K562 (cell line): ENCODE data around the gene GANAB. TPM values are rescaled to one million over a fixed set of nuclear protein-coding genes. Genes with fewer than 3 reads are reported as not detected.

Experiments used
- ADNP ChIP-seq: fragments of 200-800 bp; sonication (Bioruptor generic); IDR thresholded peaks from 2 replicates; pipeline ENCODE4 v1.6.1; 2016; ENCODE audit warnings: missing genetic modification characterization, missing compliant biosample characterization
- E2F3 ChIP-seq: fragments of 250-450 bp; sonication (Bioruptor Pico); IDR thresholded peaks from 2 replicates; pipeline ENCODE4 v1.4.0; 2020; ENCODE audit warnings: mild to moderate bottlenecking
- FOXK1 ChIP-seq: sonication (generic); formaldehyde crosslinking; IDR thresholded peaks from 2 replicates; pipeline ENCODE4 v1.8.0; 2022; ENCODE audit warnings: missing genetic modification reagents, mild to moderate bottlenecking, borderline replicate concordance
- HEY1 ChIP-seq: fragments of 250-450 bp; sonication (Bioruptor Pico); IDR thresholded peaks from 2 replicates; pipeline ENCODE4 v1.5.0; 2020; ENCODE audit warnings: mild to moderate bottlenecking, moderate library complexity, borderline replicate concordance
- KDM2B ChIP-seq: fragments of 250-450 bp; sonication (Bioruptor Pico); IDR thresholded peaks from 2 replicates; pipeline ENCODE4 v1.8.0; 2021; ENCODE audit warnings: mild to moderate bottlenecking, moderate library complexity
- LCOR ChIP-seq: sonication (generic); formaldehyde crosslinking; IDR thresholded peaks from 2 replicates; pipeline ENCODE4 v1.8.0; 2022; ENCODE audit warnings: mild to moderate bottlenecking, missing genetic modification reagents
- MCM3 ChIP-seq: fragments of 450-650 bp; IDR thresholded peaks from 2 replicates; pipeline ENCODE4 v1.6.1; 2016
- NONO ChIP-seq, 2 experiments: fragments of 200-400 bp in 1 of 2; fragments of 450-650 bp in 1 of 2; formaldehyde crosslinking in 1 of 2; IDR thresholded peaks; 2 replicates each; pipeline ENCODE4 v1.6.1; 2017; ENCODE audit warnings: low read depth in 2 of 2, mild to moderate bottlenecking in 2 of 2, moderate library complexity in 2 of 2, low read length in 1 of 2
- PHB ChIP-seq: fragments of 250-450 bp; sonication (Bioruptor Pico); IDR thresholded peaks from 2 replicates; pipeline ENCODE4 v1.5.0; 2021
- PHF20 ChIP-seq: fragments of 450-650 bp; IDR thresholded peaks from 2 replicates; pipeline ENCODE4 v1.6.1; 2018; ENCODE audit not compliant: partially characterized antibody
- POLR2AphosphoS2 ChIP-seq: IDR thresholded peaks from 2 replicates; pipeline ENCODE4 v1.6.1; 2012; ENCODE audit warnings: low read length, improper control_type of control experiment
- SMARCE1 ChIP-seq: fragments of 450-650 bp; IDR thresholded peaks from 2 replicates; pipeline ENCODE4 v1.7.1; 2016; ENCODE audit warnings: mild to moderate bottlenecking
- SRF ChIP-seq, 2 experiments: fragments of 250-450, 450-650 bp in 1 of 2; sonication (Bioruptor Pico) in 1 of 2; sonication (generic) in 1 of 2; formaldehyde crosslinking; IDR thresholded peaks; 2 replicates each; pipeline versions ENCODE4 v1.5.0 to v1.5.1; 2020 to 2022; ENCODE audit warnings: mild to moderate bottlenecking in 1 of 2, missing genetic modification reagents in 1 of 2
- TAF7 ChIP-seq: fragments of 450-650 bp; IDR thresholded peaks from 2 replicates; pipeline ENCODE4 v1.6.1; 2016; ENCODE audit warnings: missing genetic modification characterization, missing compliant biosample characterization
- TBL1XR1 ChIP-seq, 2 experiments: IDR thresholded peaks; 2 replicates each; pipeline ENCODE4 v1.6.1; 2012; ENCODE audit warnings: improper control_type of control experiment in 2 of 2, low read length in 2 of 2, mild to moderate bottlenecking in 1 of 2
- TCFL5 ChIP-seq: fragments of 250-450 bp; sonication (Bioruptor Pico); conservative IDR thresholded peaks from 2 replicates; pipeline ENCODE4 v1.6.1; 2021; ENCODE audit warnings: mild to moderate bottlenecking, moderate library complexity, matching md5 sums
- THRAP3 ChIP-seq: fragments of 450-650 bp; IDR thresholded peaks from 2 replicates; pipeline ENCODE4 v1.6.1; 2016; ENCODE audit warnings: mild to moderate bottlenecking, inconsistent platforms, borderline replicate concordance
- ZEB2 ChIP-seq: fragments of 450-650 bp; IDR thresholded peaks from 2 replicates; pipeline ENCODE4 v1.6.1; 2016
- ZNF133 ChIP-seq: fragments of 250-450 bp; sonication (Bioruptor Pico); IDR thresholded peaks from 2 replicates; pipeline ENCODE4 v1.4.0; 2020; ENCODE audit warnings: mild to moderate bottlenecking
- ZNF224 ChIP-seq: sonication (generic); formaldehyde crosslinking; IDR thresholded peaks from 2 replicates; pipeline ENCODE4 v1.8.0; 2022; ENCODE audit warnings: mild to moderate bottlenecking, missing genetic modification reagents
- ZNF830 ChIP-seq: fragments of 250-450 bp; sonication (Bioruptor Pico); IDR thresholded peaks from 2 replicates; pipeline ENCODE4 v1.5.0; 2021; ENCODE audit warnings: mild to moderate bottlenecking
- ZZZ3 ChIP-seq: fragments of 450-650 bp; IDR thresholded peaks from 2 replicates; pipeline ENCODE4 v1.6.1; 2016; ENCODE audit warnings: antibody characterized with exemption, mild to moderate bottlenecking, moderate library complexity
- polyA plus RNA-seq, 8 experiments: library from polyadenylated mRNA; depleted of rRNA in 4 of 8; stranded (reverse) in 5 of 8; unstranded in 3 of 8; fragments of >200 nt; fragmentation: Nextera tagmentation in 2 of 8; fragmentation: Illumina TruSeq in 1 of 8; extraction: Ambion mirVana in 2 of 8; extraction: Trizol in 1 of 8; gene quantifications; 2 replicates each; pipeline versions ENCODE4 v1.2.1 to v1.2.3, GENCODE V29; 2011 to 2014; ENCODE audit warnings: inconsistent platforms in 1 of 8, missing spikeins in 1 of 8
- total RNA-seq, 7 experiments: library from RNA; depleted of rRNA in 6 of 7; stranded (reverse); fragments of >200 nt in 6 of 7; fragmentation: Illumina TruSeq in 2 of 7; extraction: Trizol in 2 of 7; gene quantifications; 2 replicates each; pipeline versions ENCODE4 v1.2.1 to v1.2.3, GENCODE V29; 2011 to 2021; ENCODE audit warnings: low replicate concordance in 1 of 7
- TF ChIP-seq, protein P1 (sequence below): fragments of 250-450 bp; sonication (Bioruptor Pico); IDR thresholded peaks from 2 replicates; pipeline ENCODE4 v1.5.0; 2021
- TF ChIP-seq, protein P2 (sequence below): fragments of 250-450 bp; sonication (Bioruptor Pico); IDR thresholded peaks from 2 replicates; pipeline ENCODE4 v1.4.0; 2020; ENCODE audit warnings: mild to moderate bottlenecking, moderate library complexity
- TF ChIP-seq, protein P3 (sequence below): fragments of 250-450 bp; sonication (Bioruptor Pico); IDR thresholded peaks from 2 replicates; pipeline ENCODE4 v1.5.1; 2021; ENCODE audit warnings: mild to moderate bottlenecking

The GANAB gene
- total and polyA plus RNA-seq, 9 of the 15 experiments (the other 6 are each of a cell fraction or from before 2014, with no cell fraction given) = 6.5 to 284 (median 161) TPM

GRCh38 chr11:62665599-62666258 is 19.3 kb upstream of the GANAB start (continued):
- TF ChIP-seq, protein P1, sequence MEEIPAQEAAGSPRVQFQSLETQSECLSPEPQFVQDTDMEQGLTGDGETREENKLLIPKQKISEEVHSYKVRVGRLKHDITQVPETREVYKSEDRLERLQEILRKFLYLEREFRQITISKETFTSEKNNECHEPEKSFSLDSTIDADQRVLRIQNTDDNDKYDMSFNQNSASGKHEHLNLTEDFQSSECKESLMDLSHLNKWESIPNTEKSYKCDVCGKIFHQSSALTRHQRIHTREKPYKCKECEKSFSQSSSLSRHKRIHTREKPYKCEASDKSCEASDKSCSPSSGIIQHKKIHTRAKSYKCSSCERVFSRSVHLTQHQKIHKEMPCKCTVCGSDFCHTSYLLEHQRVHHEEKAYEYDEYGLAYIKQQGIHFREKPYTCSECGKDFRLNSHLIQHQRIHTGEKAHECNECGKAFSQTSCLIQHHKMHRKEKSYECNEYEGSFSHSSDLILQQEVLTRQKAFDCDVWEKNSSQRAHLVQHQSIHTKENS (CRISPR knock-in tag) = no peak
- TF ChIP-seq NONO (IDR thresholded peaks at IDR 0.05; ENCODE audit: low read depth in 2 of 2, low read length in 1 of 2) (0 out of 4 replicates have a peak, but pooled peaks of 1 of the 2 experiments have one; percentile 20), MCM3 (no peak), FOXK1 (CRISPR knock-in tag) (no peak), TAF7 (no peak), KDM2B (CRISPR knock-in tag) (no peak), SMARCE1 (no peak), TBL1XR1 (IDR thresholded peaks at IDR 0.05; ENCODE audit: low read length in 2 of 2) (0 out of 4 replicates have a peak, but pooled peaks of 1 of the 2 experiments have one; percentile 13), PHB (CRISPR knock-in tag) (0 out of 2 replicates have a peak, but pooled peaks have one; percentile 6), ADNP (no peak), ZEB2 (no peak), THRAP3 (no peak; the same call in 1 of the 2 replicates), PHF20 (no peak), ZNF133 (CRISPR knock-in tag) (no peak), POLR2AphosphoS2 (peak; percentile 59; the same call in 1 of the 2 replicates), SRF (CRISPR knock-in tag; IDR thresholded peaks at IDR 0.05) (no peak), HEY1 (CRISPR knock-in tag) (no peak), TCFL5 (CRISPR knock-in tag) (no peak), E2F3 (CRISPR knock-in tag) (no peak), ZNF830 (no peak), ZNF224 (CRISPR knock-in tag) (no peak), ZZZ3 (no peak), LCOR (CRISPR knock-in tag) (peak; percentile 40; the same call in 1 of the 2 replicates)
- TF ChIP-seq, protein P2, sequence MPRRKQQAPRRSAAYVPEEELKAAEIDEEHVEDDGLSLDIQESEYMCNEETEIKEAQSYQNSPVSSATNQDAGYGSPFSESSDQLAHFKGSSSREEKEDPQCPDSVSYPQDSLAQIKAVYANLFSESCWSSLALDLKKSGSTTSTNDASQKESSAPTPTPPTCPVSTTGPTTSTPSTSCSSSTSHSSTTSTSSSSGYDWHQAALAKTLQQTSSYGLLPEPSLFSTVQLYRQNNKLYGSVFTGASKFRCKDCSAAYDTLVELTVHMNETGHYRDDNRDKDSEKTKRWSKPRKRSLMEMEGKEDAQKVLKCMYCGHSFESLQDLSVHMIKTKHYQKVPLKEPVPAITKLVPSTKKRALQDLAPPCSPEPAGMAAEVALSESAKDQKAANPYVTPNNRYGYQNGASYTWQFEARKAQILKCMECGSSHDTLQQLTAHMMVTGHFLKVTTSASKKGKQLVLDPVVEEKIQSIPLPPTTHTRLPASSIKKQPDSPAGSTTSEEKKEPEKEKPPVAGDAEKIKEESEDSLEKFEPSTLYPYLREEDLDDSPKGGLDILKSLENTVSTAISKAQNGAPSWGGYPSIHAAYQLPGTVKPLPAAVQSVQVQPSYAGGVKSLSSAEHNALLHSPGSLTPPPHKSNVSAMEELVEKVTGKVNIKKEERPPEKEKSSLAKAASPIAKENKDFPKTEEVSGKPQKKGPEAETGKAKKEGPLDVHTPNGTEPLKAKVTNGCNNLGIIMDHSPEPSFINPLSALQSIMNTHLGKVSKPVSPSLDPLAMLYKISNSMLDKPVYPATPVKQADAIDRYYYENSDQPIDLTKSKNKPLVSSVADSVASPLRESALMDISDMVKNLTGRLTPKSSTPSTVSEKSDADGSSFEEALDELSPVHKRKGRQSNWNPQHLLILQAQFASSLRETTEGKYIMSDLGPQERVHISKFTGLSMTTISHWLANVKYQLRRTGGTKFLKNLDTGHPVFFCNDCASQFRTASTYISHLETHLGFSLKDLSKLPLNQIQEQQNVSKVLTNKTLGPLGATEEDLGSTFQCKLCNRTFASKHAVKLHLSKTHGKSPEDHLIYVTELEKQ = no peak
- TF ChIP-seq, protein P3, sequence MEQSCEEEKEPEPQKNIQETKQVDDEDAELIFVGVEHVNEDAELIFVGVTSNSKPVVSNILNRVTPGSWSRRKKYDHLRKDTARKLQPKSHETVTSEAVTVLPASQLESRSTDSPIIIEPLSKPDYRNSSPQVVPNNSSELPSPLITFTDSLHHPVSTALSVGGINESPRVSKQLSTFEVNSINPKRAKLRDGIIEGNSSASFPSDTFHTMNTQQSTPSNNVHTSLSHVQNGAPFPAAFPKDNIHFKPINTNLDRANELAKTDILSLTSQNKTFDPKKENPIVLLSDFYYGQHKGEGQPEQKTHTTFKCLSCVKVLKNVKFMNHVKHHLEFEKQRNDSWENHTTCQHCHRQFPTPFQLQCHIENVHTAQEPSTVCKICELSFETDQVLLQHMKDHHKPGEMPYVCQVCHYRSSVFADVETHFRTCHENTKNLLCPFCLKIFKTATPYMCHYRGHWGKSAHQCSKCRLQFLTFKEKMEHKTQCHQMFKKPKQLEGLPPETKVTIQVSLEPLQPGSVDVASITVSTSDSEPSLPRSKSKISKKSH (CRISPR knock-in tag) = no peak
